Measurements from ENCODE around the gene SLC6A19.

Gene SLC6A19

DNA sequence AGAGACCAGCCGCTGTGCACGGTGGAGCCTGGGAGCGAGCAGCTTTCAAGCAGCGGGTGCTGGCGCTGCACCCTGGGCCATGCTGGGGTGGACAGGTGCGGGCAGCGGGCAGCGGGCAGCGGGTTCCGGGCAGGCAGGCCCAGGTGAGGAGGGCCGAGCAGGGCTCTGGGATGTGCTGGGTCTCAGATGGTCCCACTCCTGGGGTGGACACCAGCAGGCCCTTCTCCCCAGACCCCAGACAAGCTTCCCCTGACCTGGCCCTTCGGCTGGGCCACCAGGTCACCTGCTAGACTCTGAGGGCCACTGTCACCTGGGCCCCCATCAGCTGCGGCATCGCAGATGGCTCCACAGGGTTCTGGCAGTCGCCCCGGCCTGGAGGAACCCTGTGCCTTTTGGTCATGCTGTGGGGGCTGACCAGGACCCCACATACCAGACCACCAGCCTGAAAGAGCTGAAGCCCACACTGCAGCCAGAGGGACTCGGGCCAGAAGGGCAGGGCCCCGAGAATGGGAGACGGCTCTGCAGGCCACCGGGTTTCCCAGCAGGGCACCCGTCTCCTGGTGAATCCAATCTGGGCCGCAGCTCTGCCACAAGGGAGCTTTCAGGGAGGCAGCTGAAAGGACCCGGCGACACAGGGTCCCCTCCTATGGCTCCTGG lies 2.0 kb downstream of the SLC6A19 start:
- Histone ChIP-seq H3K27me3 (no peaks in the 10 kb centered on the region), H3K4me1 (peaks cover 21% of the 10 kb centered on the region), H3K4me3 (ENCODE audit: low read depth, low read length) (no peak overlapping the region), H3K36me3 (no peaks in the 10 kb centered on the region), H3K9me3 (no peaks in the 10 kb centered on the region)
- TF ChIP-seq, protein P1, sequence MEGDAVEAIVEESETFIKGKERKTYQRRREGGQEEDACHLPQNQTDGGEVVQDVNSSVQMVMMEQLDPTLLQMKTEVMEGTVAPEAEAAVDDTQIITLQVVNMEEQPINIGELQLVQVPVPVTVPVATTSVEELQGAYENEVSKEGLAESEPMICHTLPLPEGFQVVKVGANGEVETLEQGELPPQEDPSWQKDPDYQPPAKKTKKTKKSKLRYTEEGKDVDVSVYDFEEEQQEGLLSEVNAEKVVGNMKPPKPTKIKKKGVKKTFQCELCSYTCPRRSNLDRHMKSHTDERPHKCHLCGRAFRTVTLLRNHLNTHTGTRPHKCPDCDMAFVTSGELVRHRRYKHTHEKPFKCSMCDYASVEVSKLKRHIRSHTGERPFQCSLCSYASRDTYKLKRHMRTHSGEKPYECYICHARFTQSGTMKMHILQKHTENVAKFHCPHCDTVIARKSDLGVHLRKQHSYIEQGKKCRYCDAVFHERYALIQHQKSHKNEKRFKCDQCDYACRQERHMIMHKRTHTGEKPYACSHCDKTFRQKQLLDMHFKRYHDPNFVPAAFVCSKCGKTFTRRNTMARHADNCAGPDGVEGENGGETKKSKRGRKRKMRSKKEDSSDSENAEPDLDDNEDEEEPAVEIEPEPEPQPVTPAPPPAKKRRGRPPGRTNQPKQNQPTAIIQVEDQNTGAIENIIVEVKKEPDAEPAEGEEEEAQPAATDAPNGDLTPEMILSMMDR (IDR thresholded peaks at IDR 0.05; ENCODE audit: low read depth, low read length), result no peak
- DNase-seq, result no peak

DNA sequence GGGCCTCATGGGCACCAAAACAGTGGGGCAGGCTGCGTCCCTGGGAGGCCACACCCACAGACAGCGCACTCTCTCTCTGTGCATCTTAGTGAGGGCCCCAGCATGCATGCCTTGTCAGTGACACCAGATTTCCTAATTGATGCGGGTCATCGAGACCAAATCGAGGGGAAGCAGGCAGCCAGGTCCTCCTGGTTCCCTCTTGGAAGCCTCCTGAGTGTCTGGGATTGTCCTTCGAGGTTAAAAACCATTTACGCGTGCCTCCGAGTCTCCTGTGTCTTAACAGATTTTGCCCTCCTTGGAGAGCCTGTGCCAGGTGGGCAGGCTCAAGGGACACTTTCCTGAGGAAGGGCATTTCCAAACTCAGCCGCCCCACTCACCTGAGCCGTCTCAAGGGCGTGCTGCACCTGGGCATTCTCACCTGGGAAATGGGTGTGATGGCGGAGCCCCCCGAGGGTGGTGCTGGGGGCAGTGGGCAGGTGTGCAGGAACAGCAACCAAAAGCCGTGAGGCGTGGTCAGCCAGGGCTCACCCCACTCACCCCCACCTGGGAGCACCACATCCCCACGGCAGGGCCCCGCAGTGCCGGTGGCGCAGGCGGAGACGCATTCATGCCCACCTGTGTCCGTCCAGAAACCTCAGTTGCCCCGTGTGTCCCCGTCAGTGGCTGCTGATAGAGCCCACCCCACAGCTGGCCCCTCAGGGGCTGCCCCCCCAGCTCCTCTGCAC lies 2.7 kb downstream of the SLC6A19 start:
- DNase-seq, result no peak
- Histone ChIP-seq H3K27me3 (no peaks in the 10 kb centered on the region), H3K4me3 (ENCODE audit: low read depth, low read length) (no peak overlapping the region), H3K4me1 (peaks cover 21% of the 10 kb centered on the region), H3K36me3 (no peaks in the 10 kb centered on the region), H3K9me3 (no peaks in the 10 kb centered on the region)
- TF ChIP-seq, protein P1 (IDR thresholded peaks at IDR 0.05; ENCODE audit: low read depth, low read length), result no peak

DNA sequence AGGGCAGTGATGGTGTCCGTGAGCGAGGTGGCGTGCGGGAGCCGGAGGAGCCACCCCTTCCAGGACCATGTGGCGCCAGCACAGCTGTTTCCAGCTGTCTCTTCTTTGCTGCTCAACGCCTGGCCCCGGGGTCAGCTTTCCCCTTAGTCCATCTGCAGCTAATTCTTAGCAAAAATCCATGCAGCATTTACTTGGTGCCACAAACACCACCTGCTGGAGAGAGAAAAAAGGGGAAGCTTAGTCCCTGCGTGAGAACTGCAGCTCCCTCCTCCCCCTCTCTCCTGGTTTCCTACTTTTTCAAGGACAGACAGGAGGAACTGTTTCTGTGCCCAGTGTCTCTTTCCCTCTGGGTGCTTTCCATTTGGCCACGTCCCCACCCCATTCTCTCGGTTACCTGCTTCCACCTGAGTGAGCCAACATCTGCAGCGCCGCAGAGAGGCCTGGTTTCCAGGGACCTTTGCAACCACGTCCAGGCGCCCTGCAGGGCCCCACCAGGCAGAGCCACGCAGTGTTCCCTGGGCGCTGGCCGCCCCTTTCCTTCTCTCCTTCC lies 3.4 kb downstream of the SLC6A19 start:
- Histone ChIP-seq H3K9me3 (no peaks in the 10 kb centered on the region), H3K4me3 (ENCODE audit: low read depth, low read length) (no peak overlapping the region), H3K4me1 (peaks cover 17% of the 10 kb centered on the region), H3K36me3 (no peaks in the 10 kb centered on the region), H3K27me3 (no peaks in the 10 kb centered on the region)
- TF ChIP-seq, protein P1 (IDR thresholded peaks at IDR 0.05; ENCODE audit: low read depth, low read length), result peak; percentile 68
- peak; percentile 47 for DNase-seq

DNA sequence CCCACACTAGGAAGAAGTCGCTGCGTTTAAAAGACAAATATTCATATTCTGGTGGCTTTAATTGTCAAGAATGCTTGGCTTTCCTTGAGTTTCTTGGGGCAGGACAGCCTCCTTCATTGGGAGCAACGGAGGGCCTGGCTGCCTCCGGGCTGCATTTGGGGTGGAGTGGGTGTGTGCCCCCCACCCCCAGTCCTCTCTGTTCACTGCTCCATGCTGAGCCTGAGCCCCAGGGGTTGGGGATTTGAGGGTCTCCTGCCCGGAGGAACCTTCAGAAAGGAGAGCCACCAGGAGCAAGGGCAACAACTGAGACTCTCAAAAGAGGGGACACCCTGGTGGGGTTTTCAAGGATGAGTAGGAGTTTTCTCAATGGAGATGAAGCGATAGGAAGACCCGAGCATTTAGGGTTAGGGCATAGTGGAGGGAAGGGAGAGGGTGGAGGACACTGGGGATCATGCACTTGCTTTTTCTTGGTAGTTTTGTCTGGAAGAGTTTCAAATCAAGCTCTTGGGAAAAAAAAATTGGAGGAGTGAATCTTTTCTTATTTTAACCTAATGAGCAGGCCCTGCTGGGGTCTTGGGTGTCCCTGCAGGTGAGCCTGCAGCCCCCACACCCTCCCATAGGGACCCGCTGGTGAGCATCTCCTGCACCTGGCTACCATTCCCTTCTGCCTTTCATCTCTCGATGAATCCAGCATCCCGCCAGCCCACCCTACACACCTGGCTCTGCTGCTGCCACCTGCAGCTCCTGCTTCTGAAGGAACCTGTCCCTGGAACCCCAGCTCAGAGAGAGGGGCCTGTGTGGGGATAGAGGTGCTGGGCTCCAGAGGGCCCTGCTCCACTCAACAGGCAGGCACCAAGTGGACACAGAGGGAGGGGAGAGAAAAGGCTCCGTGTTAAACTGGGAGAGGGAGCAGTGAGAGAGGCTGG lies 4.1 kb downstream of the SLC6A19 start:
- TF ChIP-seq, protein P1 (IDR thresholded peaks at IDR 0.05; ENCODE audit: low read depth, low read length), result no peak
- Histone ChIP-seq H3K4me3 (ENCODE audit: low read depth, low read length) (no peak overlapping the region), H3K27me3 (no peaks in the 10 kb centered on the region), H3K36me3 (no peaks in the 10 kb centered on the region), H3K9me3 (no peaks in the 10 kb centered on the region), H3K4me1 (peaks cover 11% of the 10 kb centered on the region)
- no peak for DNase-seq

DNA sequence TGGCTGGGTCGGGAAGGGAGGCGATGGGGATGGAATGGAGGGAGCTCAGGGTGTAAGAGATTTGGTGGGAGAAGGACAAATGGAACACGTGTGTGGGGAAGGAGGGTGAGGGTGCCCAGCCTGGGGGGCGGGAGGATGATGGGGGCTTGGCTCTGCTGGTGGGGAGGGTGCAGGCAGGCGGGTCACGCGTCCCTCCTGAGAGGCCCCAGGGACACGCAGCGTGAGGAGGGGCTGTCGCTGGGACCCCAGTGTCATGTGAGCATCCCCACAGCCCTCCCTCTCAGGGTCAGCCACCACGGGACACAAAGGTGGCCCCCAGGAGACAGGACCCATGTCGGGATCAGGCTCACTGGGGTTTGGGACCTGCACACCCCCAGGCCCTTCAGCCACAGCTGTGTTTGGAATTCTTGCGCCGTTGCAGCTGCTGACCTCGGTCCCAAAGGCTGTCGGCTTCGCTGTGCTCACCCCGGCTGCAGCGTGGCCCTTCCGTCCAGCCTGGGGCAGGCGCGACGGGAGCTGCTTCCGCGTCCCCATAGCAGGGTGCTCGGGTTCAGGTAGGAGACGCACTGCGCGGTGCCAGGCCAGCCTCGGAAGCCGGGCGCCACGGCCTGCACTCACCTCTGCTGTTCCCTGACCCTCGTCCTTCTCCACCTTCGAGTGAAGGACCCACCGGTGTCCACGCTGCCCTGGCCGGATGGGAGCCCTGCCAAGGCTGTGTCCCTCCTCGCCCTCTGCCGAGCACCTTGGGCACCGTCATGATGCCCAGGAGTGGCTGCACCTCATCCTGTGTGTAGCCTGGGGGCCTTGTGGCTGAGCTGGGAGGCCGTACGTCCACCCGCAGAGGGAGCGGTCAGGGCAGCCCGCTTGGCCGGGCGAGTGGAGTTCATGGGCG lies 5.4 kb downstream of the SLC6A19 start:
- H3K36me3 ChIP-seq, result no peaks in the 10 kb centered on the region
- TF ChIP-seq, protein P1 (IDR thresholded peaks at IDR 0.05; ENCODE audit: low read depth, low read length), result no peak
- H3K9me3 ChIP-seq, result no peaks in the 10 kb centered on the region
- peaks cover 3% of the 10 kb centered on the region; the same call in 1 of the 2 replicates for H3K4me1 ChIP-seq
- DNase-seq, result no peak
- H3K27me3 ChIP-seq, result no peaks in the 10 kb centered on the region
- H3K4me3 ChIP-seq (ENCODE audit: low read depth, low read length), result no peak overlapping the region
